CD14-positive monocyte (primary cell): Measurements from ENCODE around the gene AMOTL2. TPM values are rescaled to one million over a fixed set of nuclear protein-coding genes. Genes with fewer than 3 reads are reported as not detected.

ENCODE experiments used
- DNase-seq, 3 donors: peaks; one replicate each; pipeline ENCODE4 v3.0.0-alpha.2; 2011 to 2022
- H2AFZ ChIP-seq: 2 replicates; pipeline ENCODE4 v1.6.0; 2012; ENCODE audit warnings: mild to moderate bottlenecking, low read depth, low read length, inconsistent platforms; ENCODE audit not compliant: insufficient read depth, poor library complexity, severe bottlenecking
- H3K27ac ChIP-seq, 2 donors: 1 replicate in 1 of 2; 2 replicates in 1 of 2; pipeline ENCODE4 v1.5.1; 2012 to 2013; ENCODE audit warnings: low read length in 2 of 2, control low read depth in 1 of 2, inconsistent platforms in 1 of 2, low read depth in 1 of 2, mild to moderate bottlenecking in 1 of 2
- H3K27me3 ChIP-seq, 2 donors: one replicate each; pipeline versions ENCODE4 v1.6.0 to v1.6.1; 2011 to 2013; ENCODE audit warnings: low read length in 2 of 2; ENCODE audit not compliant: control insufficient read depth in 2 of 2, insufficient read depth in 2 of 2
- H3K36me3 ChIP-seq, 2 donors: replicated peaks in 1 of 2; 1 replicate in 1 of 2; 2 replicates in 1 of 2; pipeline versions ENCODE4 v1.5.1 to v1.6.1; 2012 to 2013; ENCODE audit warnings: low read length in 2 of 2, control low read depth in 1 of 2, inconsistent platforms in 1 of 2, mild to moderate bottlenecking in 1 of 2; ENCODE audit not compliant: insufficient read depth in 2 of 2, control insufficient read depth in 1 of 2
- H3K4me1 ChIP-seq, 2 donors: 1 replicate in 1 of 2; 2 replicates in 1 of 2; pipeline versions ENCODE4 v1.5.1 to v1.6.1; 2012 to 2013; ENCODE audit warnings: low read length in 2 of 2, control low read depth in 1 of 2, inconsistent platforms in 1 of 2, mild to moderate bottlenecking in 1 of 2, moderate library complexity in 1 of 2; ENCODE audit not compliant: insufficient read depth in 2 of 2, control insufficient read depth in 1 of 2
- H3K4me2 ChIP-seq: replicated peaks from 2 replicates; pipeline ENCODE3; 2012; ENCODE audit warnings: low read length, moderate library complexity, mild to moderate bottlenecking; ENCODE audit not compliant: poor library complexity, severe bottlenecking; ENCODE audit errors: extremely low read depth
- H3K4me3 ChIP-seq, 3 experiments: fragments of 200-600 bp in 1 of 3; sonication (generic) in 1 of 3; replicated peaks in 1 of 3; 1 replicate in 2 of 3; 2 replicates in 1 of 3; pipeline ENCODE4 v1.5.1; 2011 to 2013; ENCODE audit warnings: low read length in 3 of 3, mild to moderate bottlenecking in 3 of 3, control low read depth in 2 of 3, low read depth in 2 of 3, inconsistent platforms in 1 of 3, moderate library complexity in 1 of 3
- H3K79me2 ChIP-seq: 2 replicates; pipeline ENCODE4 v1.6.0; 2012; ENCODE audit warnings: mild to moderate bottlenecking, control low read depth, inconsistent platforms, low read length, moderate library complexity; ENCODE audit not compliant: insufficient read depth
- H3K9ac ChIP-seq: 2 replicates; pipeline ENCODE4 v1.6.0; 2017; ENCODE audit warnings: low read length, mild to moderate bottlenecking; ENCODE audit not compliant: insufficient read depth, poor library complexity, severe bottlenecking
- H3K9me3 ChIP-seq, 2 donors: replicated peaks in 1 of 2; 1 replicate in 1 of 2; 2 replicates in 1 of 2; pipeline versions ENCODE4 v1.5.1 to v1.6.1; 2012 to 2013; ENCODE audit warnings: low read length in 2 of 2, control low read depth in 1 of 2; ENCODE audit not compliant: control insufficient read depth in 1 of 2, insufficient read depth in 1 of 2
- H4K20me1 ChIP-seq: 2 replicates; pipeline ENCODE4 v1.6.0; 2012; ENCODE audit warnings: mild to moderate bottlenecking, low read length, control low read depth, moderate library complexity; ENCODE audit not compliant: insufficient read depth
- H3K27ac Mint-ChIP-seq, 7 donors: one replicate each; pipeline ENCODE4 v1.8.0; 2020; ENCODE audit warnings: mild to moderate bottlenecking in 7 of 7, mixed read lengths in 7 of 7, moderate library complexity in 6 of 7, inconsistent platforms in 2 of 7
- H3K27me3 Mint-ChIP-seq, 3 donors: one replicate each; pipeline ENCODE4 v1.8.0; 2021 to 2022; ENCODE audit warnings: low read depth in 3 of 3, mild to moderate bottlenecking in 3 of 3, mixed read lengths in 3 of 3, moderate library complexity in 3 of 3, inconsistent platforms in 1 of 3
- H3K36me3 Mint-ChIP-seq, 2 donors: one replicate each; pipeline ENCODE4 v1.8.0; 2020; ENCODE audit warnings: mixed read lengths in 2 of 2, inconsistent platforms in 1 of 2, mild to moderate bottlenecking in 1 of 2
- H3K4me1 Mint-ChIP-seq: one replicate; pipeline ENCODE4 v1.8.0; 2020; ENCODE audit warnings: mild to moderate bottlenecking, mixed read lengths
- H3K4me3 Mint-ChIP-seq, 2 donors: one replicate each; pipeline ENCODE4 v1.8.0; 2020; ENCODE audit warnings: mild to moderate bottlenecking in 2 of 2, mixed read lengths in 2 of 2, moderate library complexity in 1 of 2
- H3K9me3 Mint-ChIP-seq, 7 donors: one replicate each; pipeline ENCODE4 v1.8.0; 2020 to 2022; ENCODE audit warnings: mixed read lengths in 7 of 7, mild to moderate bottlenecking in 6 of 7, moderate library complexity in 6 of 7, inconsistent platforms in 2 of 7
- WGBS: methylation state at CpG from one replicate; pipeline ENCODE4 v1.1.5; 2013; ENCODE audit warnings: missing lambda C conversion rate; ENCODE audit not compliant: insufficient coverage; 5-methylcytosine and 5-hydroxymethylcytosine counted together
- intact Hi-C, 2 donors: fragments of 100-400 bp; cut with micrococcal nuclease; formaldehyde crosslinking; loops; one replicate each; pipeline versions ENCODE4 v1.15.0 to v1.15.1; 2023
- polyA plus RNA-seq, 3 donors: library from polyadenylated mRNA; depleted of rRNA in 1 of 3; unstranded in 2 of 3; stranded (reverse) in 1 of 3; fragments of 300-500 nt in 2 of 3; fragments of >200 nt in 1 of 3; fragmentation: Illumina TruSeq in 2 of 3; gene quantifications; 1 replicate in 2 of 3; 2 replicates in 1 of 3; pipeline ENCODE4 v1.2.3, GENCODE V29; 2012 to 2021
- TF ChIP-seq, protein P1 (sequence below): fragments of 200-600 bp; IDR thresholded peaks from one replicate; pipeline ENCODE4 v1.8.0; 2022; ENCODE audit warnings: antibody characterized with exemption, mild to moderate bottlenecking

Gene AMOTL2
- polyA plus RNA-seq, 3 donors = 0.01 TPM; not detected in 2

- H3K9ac ChIP-seq = no peak overlapping the region
- no peaks in the 10 kb centered on the region for H3K36me3 ChIP-seq
- no peak for DNase-seq
- H3K27ac Mint-ChIP-seq = no peak overlapping the region
- no peak overlapping the region for H3K4me2 ChIP-seq
- H2AFZ ChIP-seq = no peak overlapping the region
- no peak overlapping the region for H3K27ac ChIP-seq
- no peaks in the 10 kb centered on the region for H3K27me3 ChIP-seq
- H3K9me3 Mint-ChIP-seq = peaks cover 0 to 10% (median 5%) of the 10 kb centered on the region in 7 donors
- peaks cover 0 to 2% of the 10 kb centered on the region in 2 donors for H3K9me3 ChIP-seq
- H3K4me1 Mint-ChIP-seq = no peaks in the 10 kb centered on the region
- H3K4me3 Mint-ChIP-seq = no peak overlapping the region
- no CpG with 5 or more reads among the region's 4 CpGs for WGBS
- H3K4me1 ChIP-seq = no peaks in the 10 kb centered on the region
- no peaks in the 10 kb centered on the region for H3K36me3 Mint-ChIP-seq
- no peak overlapping the region for H3K4me3 ChIP-seq
- no peaks in the 10 kb centered on the region for H3K79me2 ChIP-seq
- no peaks in the 10 kb centered on the region for H4K20me1 ChIP-seq
- intact Hi-C loops = no loop called here
- TF ChIP-seq, protein P1, sequence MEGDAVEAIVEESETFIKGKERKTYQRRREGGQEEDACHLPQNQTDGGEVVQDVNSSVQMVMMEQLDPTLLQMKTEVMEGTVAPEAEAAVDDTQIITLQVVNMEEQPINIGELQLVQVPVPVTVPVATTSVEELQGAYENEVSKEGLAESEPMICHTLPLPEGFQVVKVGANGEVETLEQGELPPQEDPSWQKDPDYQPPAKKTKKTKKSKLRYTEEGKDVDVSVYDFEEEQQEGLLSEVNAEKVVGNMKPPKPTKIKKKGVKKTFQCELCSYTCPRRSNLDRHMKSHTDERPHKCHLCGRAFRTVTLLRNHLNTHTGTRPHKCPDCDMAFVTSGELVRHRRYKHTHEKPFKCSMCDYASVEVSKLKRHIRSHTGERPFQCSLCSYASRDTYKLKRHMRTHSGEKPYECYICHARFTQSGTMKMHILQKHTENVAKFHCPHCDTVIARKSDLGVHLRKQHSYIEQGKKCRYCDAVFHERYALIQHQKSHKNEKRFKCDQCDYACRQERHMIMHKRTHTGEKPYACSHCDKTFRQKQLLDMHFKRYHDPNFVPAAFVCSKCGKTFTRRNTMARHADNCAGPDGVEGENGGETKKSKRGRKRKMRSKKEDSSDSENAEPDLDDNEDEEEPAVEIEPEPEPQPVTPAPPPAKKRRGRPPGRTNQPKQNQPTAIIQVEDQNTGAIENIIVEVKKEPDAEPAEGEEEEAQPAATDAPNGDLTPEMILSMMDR = no peak
- peaks cover 3 to 20% (median 14%) of the 10 kb centered on the region in 3 donors for H3K27me3 Mint-ChIP-seq
Observed at GRCh38 chr3:134394380-134394779, 20.1 kb upstream of the AMOTL2 start.

DNA sequence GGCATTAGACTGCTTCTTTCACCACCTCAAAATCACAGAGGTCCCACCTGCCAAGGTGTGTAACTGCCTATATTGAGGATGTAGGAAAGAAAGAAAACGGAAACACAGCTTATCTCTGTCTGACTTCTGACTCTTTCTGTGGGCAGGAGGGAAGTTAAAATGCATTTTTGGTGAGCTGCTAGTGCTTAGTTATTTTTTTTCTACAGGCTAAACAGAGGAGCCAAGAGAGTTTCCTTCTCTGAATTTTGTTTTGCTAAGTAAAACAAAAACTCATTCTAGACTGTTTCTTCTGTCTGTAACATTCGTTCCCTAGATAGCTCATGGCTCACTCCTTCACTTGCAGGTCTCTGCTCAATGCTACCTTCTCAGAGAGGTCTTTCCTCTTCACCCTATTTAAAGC lies 18.8 kb upstream of the AMOTL2 start:
- H3K4me3 ChIP-seq = no peak overlapping the region
- WGBS = 26% methylated on average over 2 of the region's 2 CpGs
- peaks cover 0 to 10% (median 5%) of the 10 kb centered on the region in 7 donors for H3K9me3 Mint-ChIP-seq
- H3K27me3 ChIP-seq = no peaks in the 10 kb centered on the region
- H3K27ac Mint-ChIP-seq = no peak overlapping the region
- peaks cover 3 to 22% (median 11%) of the 10 kb centered on the region in 3 donors for H3K27me3 Mint-ChIP-seq
- no peak overlapping the region for H2AFZ ChIP-seq
- no peaks in the 10 kb centered on the region for H3K4me1 ChIP-seq
- no peaks in the 10 kb centered on the region for H3K36me3 ChIP-seq
- H3K4me2 ChIP-seq = no peak overlapping the region
- no peak overlapping the region for H3K4me3 Mint-ChIP-seq
- intact Hi-C loops = no loop called here
- no peak overlapping the region for H3K9ac ChIP-seq
- no peaks in the 10 kb centered on the region for H4K20me1 ChIP-seq
- H3K36me3 Mint-ChIP-seq = no peaks in the 10 kb centered on the region
- TF ChIP-seq, protein P1 = no peak
- no peaks in the 10 kb centered on the region for H3K79me2 ChIP-seq
- no peak for DNase-seq
- H3K27ac ChIP-seq = no peak overlapping the region
- H3K4me1 Mint-ChIP-seq = no peaks in the 10 kb centered on the region
- peaks cover 0 to 2% of the 10 kb centered on the region in 2 donors for H3K9me3 ChIP-seq
